Measurements from ENCODE around the gene ELOVL5. TPM values are rescaled to one million over a fixed set of nuclear protein-coding genes. Genes with fewer than 3 reads are reported as not detected.

The ELOVL5 gene
- total RNA-seq, 2 donors from 2014 or later: 84.6 to 134 TPM

- Mint-ChIP-seq H3K9me3 (peaks cover 0 to 9% of the 10 kb centered on the region in 2 donors), H3K27ac (no peak overlapping the region), H3K36me3 (no peaks in the 10 kb centered on the region)
- DNase-seq (ENCODE audit: low spot score in 2 of 2) (no peak), ATAC-seq (no peak)
Observed at GRCh38 chr6:53220605-53221004, 128.1 kb downstream of the ELOVL5 start.

Other genes with a start within 250 kb of the ELOVL5 start
- under 1 TPM in 1 of 2 donors, not detected in 1; 0.07 TPM for gene GCM1, start 200.1 kb downstream of the ELOVL5 start, total RNA-seq
- gene GCLC, start 196.2 kb upstream of the ELOVL5 start, total RNA-seq: 10 to 100 TPM; 13.5 to 14.5 TPM

All from activated naive CD4-positive, alpha-beta T cell treated with anti-CD3 and anti-CD28 coated beads, Interleukin-2, amount 50 U/mL, for 72 hours (primary cell).